ENCODE results near the gene GTF2F2.
"Not testable (repeated sequence)": the region's sequence is repeated elsewhere in the genome, so short reads cannot be mapped to it uniquely, and the experiment has no call there.

Gene GTF2F2

GRCh38 chr13:45219123-45219891 lies 99.0 kb downstream of the GTF2F2 start:
- DNase-seq: no peak

GRCh38 chr13:45219938-45220375 lies 99.6 kb downstream of the GTF2F2 start:
- no peak for DNase-seq

GRCh38 chr13:45220403-45220802 lies 100.1 kb downstream of the GTF2F2 start:
- no peak for DNase-seq

GRCh38 chr13:45222516-45222915 lies 102.2 kb downstream of the GTF2F2 start:
- no peak for DNase-seq

- DNase-seq: no peak
These were observed 102.6 kb downstream of the GTF2F2 start for GRCh38 chr13:45222919-45223318.

GRCh38 chr13:45224176-45224575 lies 103.9 kb downstream of the GTF2F2 start:
- DNase-seq: no peak

- no peak for DNase-seq
These were observed 105.1 kb downstream of the GTF2F2 start for GRCh38 chr13:45225370-45225769.

- no peak for DNase-seq
These were observed 105.7 kb downstream of the GTF2F2 start for GRCh38 chr13:45226024-45226423.

- DNase-seq: no peak
These were observed 107.7 kb downstream of the GTF2F2 start for GRCh38 chr13:45228002-45228401.

GRCh38 chr13:45229172-45229571 lies 108.9 kb downstream of the GTF2F2 start:
- no peak for DNase-seq

GRCh38 chr13:45231305-45231704 lies 111.0 kb downstream of the GTF2F2 start:
- DNase-seq: no peak

GRCh38 chr13:45231722-45232121 lies 111.4 kb downstream of the GTF2F2 start:
- peak; percentile 15 to 66 for DNase-seq

GRCh38 chr13:45232591-45232990 lies 112.3 kb downstream of the GTF2F2 start:
- no peak for DNase-seq

GRCh38 chr13:45238945-45239795 lies 118.9 kb downstream of the GTF2F2 start:
- DNase-seq: no peak

- DNase-seq: no peak
These were observed 119.8 kb downstream of the GTF2F2 start for GRCh38 chr13:45240143-45240542.

- DNase-seq: no peak
These were observed 121.8 kb downstream of the GTF2F2 start for GRCh38 chr13:45242070-45242469.

GRCh38 chr13:45242524-45242923 lies 122.2 kb downstream of the GTF2F2 start:
- DNase-seq: no peak

- peak in 1 of 2 experiments; percentile 7 for DNase-seq
These were observed 122.8 kb downstream of the GTF2F2 start for GRCh38 chr13:45243077-45243476.

GRCh38 chr13:45244736-45245135 lies 124.4 kb downstream of the GTF2F2 start:
- not testable (repeated sequence) for DNase-seq

- DNase-seq: no peak
These were observed 129.4 kb downstream of the GTF2F2 start for GRCh38 chr13:45249662-45250061.

- DNase-seq: no peak
These were observed 134.1 kb downstream of the GTF2F2 start for GRCh38 chr13:45254396-45254795.

GRCh38 chr13:45255247-45255987 lies 135.1 kb downstream of the GTF2F2 start:
- no peak for DNase-seq

- no peak for DNase-seq
These were observed 135.9 kb downstream of the GTF2F2 start for GRCh38 chr13:45256254-45256653.
